Endothelial cell of umbilical vein (primary cell): Measurements from ENCODE around the gene SPDYE4. TPM values are rescaled to one million over a fixed set of nuclear protein-coding genes. Genes with fewer than 3 reads are reported as not detected.

Experiments used
- BruUV-seq: library from RNA; stranded (reverse); fragments of 400-500 nt; replicated peaks from 2 replicates; lab custom pipeline; 2021; lab: Mats Ljungman, UMichigan
- CTCF ChIA-PET: fragments of 300-600, 350-600 bp; sonication (Branson Sonifier 250); formaldehyde crosslinking; loops from one replicate; lab custom pipeline; 2021; ENCODE audit warnings: antibody characterized with exemption, inconsistent platforms; lab: Charles Lee
- POLR2A ChIA-PET: fragments of 300-600, 350-600 bp; sonication (Branson Sonifier 250); formaldehyde crosslinking; loops from one replicate; lab custom pipeline; 2021; ENCODE audit warnings: antibody characterized with exemption, inconsistent platforms; lab: Charles Lee
- DNase-seq: peaks from one replicate; pipeline ENCODE4 v3.0.0-alpha.2; 2011; ENCODE audit warnings: low read depth, low spot score
- FAIRE-seq: peaks from 2 replicates; lab custom pipeline; 2011; peaks lifted over from hg19 to GRCh38; lab: Jason Lieb, UNC
- H2AFZ ChIP-seq: 2 replicates; pipeline ENCODE4 v1.6.0; 2012; ENCODE audit warnings: low read depth, low read length, control low read depth, inconsistent platforms
- H3K27ac ChIP-seq: 2 replicates; pipeline ENCODE4 v1.5.1; 2011; ENCODE audit warnings: low read depth, mild to moderate bottlenecking, control low read depth, low read length, moderate library complexity; ENCODE audit not compliant: insufficient read depth
- H3K27me3 ChIP-seq, 2 experiments: 2 replicates each; pipeline versions ENCODE4 v1.6.0 to v1.6.1; 2011; ENCODE audit warnings: low read length in 2 of 2, mixed read lengths in 1 of 2; ENCODE audit not compliant: control insufficient read depth in 2 of 2, insufficient read depth in 2 of 2
- H3K36me3 ChIP-seq, 2 experiments: 2 replicates in 1 of 2; 3 replicates in 1 of 2; pipeline ENCODE4 v1.5.1; 2011; ENCODE audit warnings: low read length in 2 of 2, mild to moderate bottlenecking in 1 of 2, moderate library complexity in 1 of 2; ENCODE audit not compliant: control insufficient read depth in 2 of 2, insufficient read depth in 2 of 2; ENCODE audit errors: extremely low read depth in 1 of 2
- H3K4me1 ChIP-seq: 3 replicates; pipeline ENCODE4 v1.5.1; 2011; ENCODE audit warnings: mild to moderate bottlenecking, low read length; ENCODE audit not compliant: control insufficient read depth, insufficient read depth; ENCODE audit errors: extremely low read depth
- H3K4me2 ChIP-seq: 2 replicates; pipeline ENCODE4 v1.6.1; 2011; ENCODE audit warnings: low read length, control low read depth, mixed read lengths; ENCODE audit not compliant: insufficient read depth
- H3K4me3 ChIP-seq, 3 experiments: fragments of 200-600 bp in 1 of 3; sonication (generic), shearing (Covaris generic) in 1 of 3; replicated peaks in 1 of 3; 2 replicates each; pipeline ENCODE4 v1.5.1; 2011 to 2016; ENCODE audit warnings: control low read depth in 3 of 3, low read length in 3 of 3, mild to moderate bottlenecking in 2 of 3, inconsistent platforms in 1 of 3, low read depth in 1 of 3, moderate library complexity in 1 of 3; ENCODE audit not compliant: insufficient read depth in 1 of 3
- H3K79me2 ChIP-seq: 2 replicates; pipeline ENCODE4 v1.6.0; 2012; ENCODE audit warnings: low read length, inconsistent platforms; ENCODE audit not compliant: control insufficient read depth, insufficient read depth
- H3K9ac ChIP-seq: replicated peaks from 2 replicates; pipeline ENCODE3; 2011; ENCODE audit warnings: low read length, control low read depth; ENCODE audit not compliant: insufficient read depth; ENCODE audit errors: extremely low read depth
- H3K9me1 ChIP-seq: replicated peaks from 3 replicates; pipeline ENCODE4 v1.6.0; 2011; ENCODE audit warnings: mild to moderate bottlenecking, low read length; ENCODE audit not compliant: control insufficient read depth, insufficient read depth; ENCODE audit errors: extremely low read depth
- H3K9me3 ChIP-seq: replicated peaks from 2 replicates; pipeline ENCODE4 v1.5.1; 2012; ENCODE audit warnings: low read length, inconsistent platforms; ENCODE audit not compliant: control insufficient read depth, insufficient read depth
- H4K20me1 ChIP-seq: replicated peaks from 2 replicates; pipeline ENCODE3; 2011; ENCODE audit warnings: mild to moderate bottlenecking, low read length; ENCODE audit not compliant: control insufficient read depth, insufficient read depth; ENCODE audit errors: extremely low read depth
- CTCF ChIP-seq, 2 donors: IDR thresholded peaks; 1 replicate in 1 of 2; 2 replicates in 1 of 2; pipeline ENCODE4 v1.5.1; 2011; ENCODE audit warnings: low read length in 2 of 2, mild to moderate bottlenecking in 2 of 2, moderate library complexity in 2 of 2, control low read depth in 1 of 2, inconsistent platforms in 1 of 2, low read depth in 1 of 2; ENCODE audit not compliant: insufficient read depth in 1 of 2; ENCODE audit errors: extremely low read depth in 1 of 2
- EZH2 ChIP-seq: IDR thresholded peaks from 2 replicates; pipeline ENCODE4 v1.6.1; 2012; ENCODE audit warnings: borderline replicate concordance, low read depth, mild to moderate bottlenecking, moderate library complexity, low read length, inconsistent platforms; ENCODE audit not compliant: severe bottlenecking
- FOS ChIP-seq: IDR thresholded peaks from 2 replicates; pipeline ENCODE4 v1.6.1; 2011; ENCODE audit warnings: mild to moderate bottlenecking, low read length, moderate library complexity, borderline replicate concordance; ENCODE audit not compliant: insufficient read depth
- GATA2 ChIP-seq: IDR thresholded peaks from 2 replicates; pipeline ENCODE4 v1.7.0; 2011; ENCODE audit warnings: low read depth, mild to moderate bottlenecking, moderate library complexity, mixed read lengths, low read length; ENCODE audit not compliant: insufficient read length, insufficient read depth
- JUN ChIP-seq: IDR thresholded peaks from 2 replicates; pipeline ENCODE4 v1.6.1; 2011; ENCODE audit warnings: borderline replicate concordance, low read depth; ENCODE audit not compliant: insufficient read length, insufficient read depth
- MAX ChIP-seq: IDR thresholded peaks from 2 replicates; pipeline ENCODE4 v1.6.1; 2011; ENCODE audit not compliant: insufficient read depth, insufficient read length
- MYC ChIP-seq: IDR thresholded peaks from one replicate; pipeline ENCODE4 v1.6.1; 2011; ENCODE audit warnings: mild to moderate bottlenecking, low read depth, low read length
- POLR2A ChIP-seq: IDR thresholded peaks from 2 replicates; pipeline ENCODE4 v1.6.1; 2012; ENCODE audit warnings: low read depth, mild to moderate bottlenecking, control low read depth, low read length
- POLR2AphosphoS5 ChIP-seq: IDR thresholded peaks from 2 replicates; pipeline ENCODE4 v1.6.1; 2012; ENCODE audit warnings: low read depth, mild to moderate bottlenecking, control low read depth, low read length, moderate library complexity; ENCODE audit not compliant: insufficient read depth
- dilution Hi-C: fragments of 300-500 bp; cut with MboI; formaldehyde crosslinking; loops from one replicate; pipeline ENCODE4 v1.15.0; 2019; ENCODE audit warnings: low sequenced_read_pairs; ENCODE audit not compliant: extremely low pct_ligation_motif_present
- intact Hi-C: fragments of 100-400 bp; cut with micrococcal nuclease; formaldehyde crosslinking; loops from one replicate; pipeline ENCODE4 v1.10.0; 2022
- polyA plus RNA-seq, 4 experiments: library from polyadenylated mRNA; depleted of rRNA in 3 of 4; stranded (reverse) in 3 of 4; unstranded in 1 of 4; fragments of >200 nt; gene quantifications; 2 replicates each; pipeline versions ENCODE4 v1.2.1 to v1.2.3, GENCODE V29; 2011 to 2012; ENCODE audit warnings: missing spikeins in 1 of 4
- total RNA-seq: library from RNA; stranded (reverse); gene quantifications from 2 replicates; pipeline ENCODE4 v1.2.3, GENCODE V29; 2021

The SPDYE4 gene
- total and polyA plus RNA-seq, 2 donors (not counting 3 experiments of a cell fraction or from before 2014, with no cell fraction given): not detected

- BruUV-seq: no TSS peak
Observed at GRCh38 chr17:8757189-8757588, 1.2 kb downstream of the SPDYE4 start.

More at GRCh38 chr17:8757189-8757588, 1.2 kb downstream of the SPDYE4 start:
- CTCF ChIA-PET: interaction anchor here (1.0 to 4.2 kb wide), 2 partner anchors 11 to 19 kb away, joined by 4 to 15 read pairs; no protein-coding TSS in a partner anchor
- H4K20me1 ChIP-seq: no peaks in the 10 kb centered on the region
- H3K27ac ChIP-seq: no peak overlapping the region
- dilution Hi-C loops (no loop called here), intact Hi-C loops (no loop called here)
- DNase-seq: no peak
- H3K9me3 ChIP-seq: no peaks in the 10 kb centered on the region
- H2AFZ ChIP-seq: no peak overlapping the region
- no peaks in the 10 kb centered on the region for H3K4me1 ChIP-seq
- H3K27me3 ChIP-seq: peaks cover 4 to 5% of the 10 kb centered on the region in 2 experiments
- no peak for FAIRE-seq
- no peak overlapping the region for H3K4me3 ChIP-seq
- no peaks in the 10 kb centered on the region for H3K36me3 ChIP-seq
- H3K79me2 ChIP-seq: no peaks in the 10 kb centered on the region
- H3K4me2 ChIP-seq: no peak overlapping the region
- no peaks in the 10 kb centered on the region for H3K9me1 ChIP-seq
- TF ChIP-seq POLR2AphosphoS5 (no peak), JUN (no peak), GATA2 (no peak), MAX (no peak), EZH2 (no peak), MYC (no peak), POLR2A (no peak), CTCF (IDR thresholded peaks at IDR 0.05; ENCODE audit: extremely low read depth in 1 of 2, insufficient read depth in 1 of 2, low read depth in 1 of 2, low read length in 2 of 2) (no peak), FOS (no peak)
- H3K9ac ChIP-seq: no peak overlapping the region
- POLR2A ChIA-PET: no interaction called here
